GM12891 (cell line): ENCODE measurements around the gene ITGB6.

Experiments
- POLR2A ChIP-seq: IDR thresholded peaks from 2 replicates; pipeline ENCODE4 v1.6.1; 2011; ENCODE audit warnings: low read depth, low read length, control low read depth
- POLR2AphosphoS5 ChIP-seq: IDR thresholded peaks from 2 replicates; pipeline ENCODE4 v1.6.1; 2011; ENCODE audit warnings: low read depth, low read length, control low read depth

GRCh38 chr2:160075171-160075570 lies 124.9 kb downstream of the ITGB6 start:
- TF ChIP-seq POLR2A, result no peak
- no peak for TF ChIP-seq POLR2AphosphoS5
